GM12875 (cell line): Measurements from ENCODE around the gene GALNT17.

ENCODE experiments used
- H3K4me3 ChIP-seq: one replicate; pipeline ENCODE4 v1.5.1; 2011; ENCODE audit warnings: low read depth, low read length, control low read depth
- CTCF ChIP-seq: IDR thresholded peaks from 2 replicates; pipeline ENCODE4 v1.5.1; 2011; ENCODE audit warnings: low read depth, mild to moderate bottlenecking, control low read depth, inconsistent platforms, low read length, moderate library complexity, borderline replicate concordance; ENCODE audit not compliant: insufficient read depth

Gene GALNT17

GRCh38 chr7:71393661-71394060 is 261.7 kb downstream of the GALNT17 start:
- no peak overlapping the region for H3K4me3 ChIP-seq
- no peak for TF ChIP-seq CTCF

GRCh38 chr7:71402684-71403083 is 270.7 kb downstream of the GALNT17 start:
- TF ChIP-seq CTCF: no peak
- H3K4me3 ChIP-seq: no peak overlapping the region

DNA sequence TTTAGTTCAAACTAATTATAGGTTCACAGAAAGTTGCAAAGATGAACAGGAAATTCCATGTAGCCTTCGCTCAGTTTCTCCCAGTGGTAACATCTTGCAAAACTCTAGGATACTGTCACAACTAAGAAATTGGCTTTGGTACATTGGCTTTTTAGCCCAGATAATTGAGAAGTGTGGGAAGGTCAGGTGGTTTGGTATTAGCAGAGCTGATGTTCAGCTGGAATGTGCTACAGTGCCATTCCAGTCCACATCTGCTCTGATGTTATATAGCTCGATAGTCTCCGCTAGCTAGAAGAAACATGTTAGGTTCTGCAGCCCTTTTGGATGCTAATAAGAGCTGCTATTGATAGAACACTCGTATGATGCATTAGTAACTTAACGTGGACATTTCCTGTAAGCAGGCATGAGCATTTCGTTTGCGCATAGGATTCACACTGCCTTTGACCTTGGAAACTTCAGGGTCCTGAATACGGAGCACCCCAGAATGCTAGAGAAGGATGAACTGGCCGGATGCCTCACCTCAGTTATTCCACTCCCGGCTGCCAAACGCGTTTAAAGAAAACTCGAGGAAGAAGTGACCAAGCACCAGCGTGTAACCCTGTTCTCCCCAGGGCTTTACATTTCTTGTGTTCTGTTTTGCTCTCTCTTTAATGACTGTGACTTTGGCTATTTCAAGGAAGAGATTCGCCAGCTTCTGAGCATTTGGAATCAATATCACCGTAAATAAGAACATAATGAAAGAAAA is 271.4 kb downstream of the GALNT17 start:
- TF ChIP-seq CTCF: no peak
- no peak overlapping the region for H3K4me3 ChIP-seq

- no peak for TF ChIP-seq CTCF
- H3K4me3 ChIP-seq: no peak overlapping the region
These were observed 272.9 kb downstream of the GALNT17 start for GRCh38 chr7:71404726-71405345.

DNA sequence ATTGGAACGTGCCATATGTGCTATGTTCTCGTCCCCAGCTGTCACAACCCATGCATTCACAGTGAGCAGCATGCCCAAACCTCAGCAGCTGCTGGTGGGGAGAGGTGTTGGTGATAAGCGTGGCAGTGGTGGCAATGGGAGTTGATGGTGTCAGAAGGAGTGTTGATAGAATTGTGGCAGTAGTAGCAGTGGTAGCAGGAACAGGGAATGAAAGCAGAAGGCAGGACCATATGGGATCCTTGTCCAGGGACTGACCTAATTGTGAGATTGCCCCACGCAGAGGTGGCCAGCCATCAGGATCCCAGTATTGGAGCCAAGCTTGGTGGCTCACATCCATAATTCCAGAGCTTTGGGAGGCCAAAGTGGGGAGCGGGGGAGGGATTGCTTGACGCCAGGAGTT is 276.3 kb downstream of the GALNT17 start:
- no peak overlapping the region for H3K4me3 ChIP-seq
- TF ChIP-seq CTCF: no peak

DNA sequence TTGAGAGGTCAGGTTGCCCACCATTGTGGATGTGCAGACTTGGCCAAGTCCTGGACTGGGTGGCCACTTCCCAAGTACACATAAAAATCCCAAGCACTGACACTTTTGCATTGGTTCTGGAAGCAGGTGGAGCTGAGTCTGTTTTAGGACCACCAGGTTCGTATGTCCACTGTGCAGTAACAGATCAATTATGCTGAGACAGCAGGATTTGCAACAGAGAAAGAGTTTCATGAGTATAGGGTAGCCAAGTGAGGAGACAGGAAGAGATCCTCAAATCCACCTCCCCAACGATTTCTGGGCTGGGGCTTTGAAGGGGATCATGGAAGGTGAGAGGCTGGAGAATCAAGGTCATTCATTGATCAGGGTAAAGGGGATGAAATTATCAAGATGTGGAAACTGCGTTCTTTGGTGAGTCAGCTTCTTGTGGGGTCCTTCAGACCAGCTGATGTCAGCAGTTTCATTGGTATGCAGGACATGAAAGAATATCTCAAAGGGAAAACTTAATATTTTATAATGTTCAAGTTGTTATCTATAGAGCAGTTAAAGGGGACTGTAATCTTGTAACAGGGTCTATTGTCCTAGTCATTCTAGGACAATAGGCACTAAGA is 277.7 kb downstream of the GALNT17 start:
- H3K4me3 ChIP-seq: no peak overlapping the region
- TF ChIP-seq CTCF: no peak

GRCh38 chr7:71411475-71411874 is 279.5 kb downstream of the GALNT17 start:
- no peak for TF ChIP-seq CTCF

More at GRCh38 chr7:71411475-71411874, 279.5 kb downstream of the GALNT17 start:
- H3K4me3 ChIP-seq: no peak overlapping the region
